ENCODE measurements around the gene SMCHD1. TPM values are rescaled to one million over a fixed set of nuclear protein-coding genes. Genes with fewer than 3 reads are reported as not detected.

Gene SMCHD1
- total RNA-seq, 1 experiment from 2014 or later, result 33.0 TPM

GRCh38 chr18:2627821-2628276 lies 27.7 kb upstream of the SMCHD1 start (continued):
- TF ChIP-seq, protein P1, sequence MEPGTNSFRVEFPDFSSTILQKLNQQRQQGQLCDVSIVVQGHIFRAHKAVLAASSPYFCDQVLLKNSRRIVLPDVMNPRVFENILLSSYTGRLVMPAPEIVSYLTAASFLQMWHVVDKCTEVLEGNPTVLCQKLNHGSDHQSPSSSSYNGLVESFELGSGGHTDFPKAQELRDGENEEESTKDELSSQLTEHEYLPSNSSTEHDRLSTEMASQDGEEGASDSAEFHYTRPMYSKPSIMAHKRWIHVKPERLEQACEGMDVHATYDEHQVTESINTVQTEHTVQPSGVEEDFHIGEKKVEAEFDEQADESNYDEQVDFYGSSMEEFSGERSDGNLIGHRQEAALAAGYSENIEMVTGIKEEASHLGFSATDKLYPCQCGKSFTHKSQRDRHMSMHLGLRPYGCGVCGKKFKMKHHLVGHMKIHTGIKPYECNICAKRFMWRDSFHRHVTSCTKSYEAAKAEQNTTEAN (CRISPR knock-in tag; IDR thresholded peaks at IDR 0.05), result no peak
- TF ChIP-seq ZNF281 (CRISPR knock-in tag; IDR thresholded peaks at IDR 0.05), result no peak
- no peak for TF ChIP-seq ELF4 (CRISPR knock-in tag; IDR thresholded peaks at IDR 0.05; ENCODE audit: low read depth)
- no peak for TF ChIP-seq PRRX2 (CRISPR knock-in tag; IDR thresholded peaks at IDR 0.05)
- TF ChIP-seq TCF7 (CRISPR knock-in tag; IDR thresholded peaks at IDR 0.05; ENCODE audit: low read depth), result no peak
- no peak for TF ChIP-seq MYBL2 (CRISPR knock-in tag; IDR thresholded peaks at IDR 0.05)

DNA sequence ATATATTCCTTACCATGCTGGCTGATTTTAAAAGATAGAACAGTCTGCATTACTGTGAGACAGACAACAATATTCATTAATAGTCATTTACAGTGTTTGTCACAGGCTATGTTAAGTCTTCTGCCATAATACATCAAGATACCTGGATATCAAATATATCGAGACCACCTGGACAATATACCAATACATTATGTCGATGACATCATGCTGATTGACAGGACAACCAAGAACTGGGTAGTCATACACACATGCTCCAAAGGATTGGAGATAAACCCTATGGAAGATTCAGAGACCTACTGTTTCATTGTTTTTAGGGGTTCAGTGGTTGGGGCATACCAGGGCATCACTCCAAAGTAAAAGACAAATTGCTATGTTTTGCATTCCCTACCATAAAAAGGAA lies 26.5 kb upstream of the SMCHD1 start:
- no peak for TF ChIP-seq NFE2L1 (CRISPR knock-in tag; IDR thresholded peaks at IDR 0.05)
- TF ChIP-seq GRHL2 (CRISPR knock-in tag; IDR thresholded peaks at IDR 0.05; ENCODE audit: insufficient replicate concordance, severe bottlenecking), result no peak
- no peak for TF ChIP-seq ELF4 (CRISPR knock-in tag; IDR thresholded peaks at IDR 0.05; ENCODE audit: low read depth)
- no peak for TF ChIP-seq NFYB (CRISPR knock-in tag; conservative IDR thresholded peaks at IDR 0.05; ENCODE audit: low read depth)
- H3K4me3 Mint-ChIP-seq, result no peak overlapping the region
- CTCF ChIA-PET, result no interaction called here
- POLR2A ChIA-PET, result no interaction called here
- H3K27ac Mint-ChIP-seq, result no peak overlapping the region
- no peaks in the 10 kb centered on the region for H3K4me1 Mint-ChIP-seq
- no peak for ATAC-seq
- 0 out of 2 replicates have a peak, but pooled peaks cover under 1% of the 10 kb centered on the region for H3K36me3 Mint-ChIP-seq
- H3K9me3 Mint-ChIP-seq, result peaks cover 31% of the 10 kb centered on the region
- no peaks in the 10 kb centered on the region for H3K27me3 Mint-ChIP-seq (ENCODE audit: low read depth)
- DNase-seq (ENCODE audit: low spot score), result no peak

- ChIA-PET POLR2A (interaction anchor here (0.7 kb wide), 1 partner anchor 347 kb away, joined by 3 read pairs; no protein-coding TSS in a partner anchor), CTCF (no interaction called here)
- ATAC-seq, result no peak
Observed at GRCh38 chr18:2635586-2635985, 19.9 kb upstream of the SMCHD1 start.

More at GRCh38 chr18:2635586-2635985, 19.9 kb upstream of the SMCHD1 start:
- Mint-ChIP-seq H3K4me1 (no peaks in the 10 kb centered on the region), H3K27me3 (ENCODE audit: low read depth) (no peaks in the 10 kb centered on the region; the same call in 1 of the 2 replicates), H3K9me3 (peaks cover 34% of the 10 kb centered on the region), H3K27ac (no peak overlapping the region), H3K4me3 (no peak overlapping the region), H3K36me3 (peaks cover 2% of the 10 kb centered on the region; the same call in 1 of the 2 replicates)
- TF ChIP-seq, protein P2, sequence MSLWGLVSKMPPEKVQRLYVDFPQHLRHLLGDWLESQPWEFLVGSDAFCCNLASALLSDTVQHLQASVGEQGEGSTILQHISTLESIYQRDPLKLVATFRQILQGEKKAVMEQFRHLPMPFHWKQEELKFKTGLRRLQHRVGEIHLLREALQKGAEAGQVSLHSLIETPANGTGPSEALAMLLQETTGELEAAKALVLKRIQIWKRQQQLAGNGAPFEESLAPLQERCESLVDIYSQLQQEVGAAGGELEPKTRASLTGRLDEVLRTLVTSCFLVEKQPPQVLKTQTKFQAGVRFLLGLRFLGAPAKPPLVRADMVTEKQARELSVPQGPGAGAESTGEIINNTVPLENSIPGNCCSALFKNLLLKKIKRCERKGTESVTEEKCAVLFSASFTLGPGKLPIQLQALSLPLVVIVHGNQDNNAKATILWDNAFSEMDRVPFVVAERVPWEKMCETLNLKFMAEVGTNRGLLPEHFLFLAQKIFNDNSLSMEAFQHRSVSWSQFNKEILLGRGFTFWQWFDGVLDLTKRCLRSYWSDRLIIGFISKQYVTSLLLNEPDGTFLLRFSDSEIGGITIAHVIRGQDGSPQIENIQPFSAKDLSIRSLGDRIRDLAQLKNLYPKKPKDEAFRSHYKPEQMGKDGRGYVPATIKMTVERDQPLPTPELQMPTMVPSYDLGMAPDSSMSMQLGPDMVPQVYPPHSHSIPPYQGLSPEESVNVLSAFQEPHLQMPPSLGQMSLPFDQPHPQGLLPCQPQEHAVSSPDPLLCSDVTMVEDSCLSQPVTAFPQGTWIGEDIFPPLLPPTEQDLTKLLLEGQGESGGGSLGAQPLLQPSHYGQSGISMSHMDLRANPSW (CRISPR knock-in tag; conservative IDR thresholded peaks at IDR 0.05; ENCODE audit: low read depth), result no peak
- TF ChIP-seq OVOL2 (CRISPR knock-in tag; IDR thresholded peaks at IDR 0.05; ENCODE audit: borderline replicate concordance) (no peak), ELF4 (CRISPR knock-in tag; IDR thresholded peaks at IDR 0.05; ENCODE audit: low read depth) (no peak), PRRX2 (CRISPR knock-in tag; IDR thresholded peaks at IDR 0.05) (no peak), ZNF512 (CRISPR knock-in tag; IDR thresholded peaks at IDR 0.05; ENCODE audit: borderline replicate concordance) (no peak), NR1H2 (CRISPR knock-in tag; IDR thresholded peaks at IDR 0.05) (no peak), GABPB1 (CRISPR knock-in tag; IDR thresholded peaks at IDR 0.05) (no peak), JUN (CRISPR knock-in tag; IDR thresholded peaks at IDR 0.05) (no peak), ETV6 (CRISPR knock-in tag; IDR thresholded peaks at IDR 0.05) (no peak), E2F4 (CRISPR knock-in tag; IDR thresholded peaks at IDR 0.05; ENCODE audit: borderline replicate concordance, low read depth) (no peak), ZNF263 (CRISPR knock-in tag; IDR thresholded peaks at IDR 0.05; ENCODE audit: low read depth) (no peak)
- TF ChIP-seq, protein P3, sequence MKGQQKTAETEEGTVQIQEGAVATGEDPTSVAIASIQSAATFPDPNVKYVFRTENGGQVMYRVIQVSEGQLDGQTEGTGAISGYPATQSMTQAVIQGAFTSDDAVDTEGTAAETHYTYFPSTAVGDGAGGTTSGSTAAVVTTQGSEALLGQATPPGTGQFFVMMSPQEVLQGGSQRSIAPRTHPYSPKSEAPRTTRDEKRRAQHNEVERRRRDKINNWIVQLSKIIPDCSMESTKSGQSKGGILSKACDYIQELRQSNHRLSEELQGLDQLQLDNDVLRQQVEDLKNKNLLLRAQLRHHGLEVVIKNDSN (CRISPR knock-in tag; IDR thresholded peaks at IDR 0.05), result no peak
- TF ChIP-seq, protein P4, sequence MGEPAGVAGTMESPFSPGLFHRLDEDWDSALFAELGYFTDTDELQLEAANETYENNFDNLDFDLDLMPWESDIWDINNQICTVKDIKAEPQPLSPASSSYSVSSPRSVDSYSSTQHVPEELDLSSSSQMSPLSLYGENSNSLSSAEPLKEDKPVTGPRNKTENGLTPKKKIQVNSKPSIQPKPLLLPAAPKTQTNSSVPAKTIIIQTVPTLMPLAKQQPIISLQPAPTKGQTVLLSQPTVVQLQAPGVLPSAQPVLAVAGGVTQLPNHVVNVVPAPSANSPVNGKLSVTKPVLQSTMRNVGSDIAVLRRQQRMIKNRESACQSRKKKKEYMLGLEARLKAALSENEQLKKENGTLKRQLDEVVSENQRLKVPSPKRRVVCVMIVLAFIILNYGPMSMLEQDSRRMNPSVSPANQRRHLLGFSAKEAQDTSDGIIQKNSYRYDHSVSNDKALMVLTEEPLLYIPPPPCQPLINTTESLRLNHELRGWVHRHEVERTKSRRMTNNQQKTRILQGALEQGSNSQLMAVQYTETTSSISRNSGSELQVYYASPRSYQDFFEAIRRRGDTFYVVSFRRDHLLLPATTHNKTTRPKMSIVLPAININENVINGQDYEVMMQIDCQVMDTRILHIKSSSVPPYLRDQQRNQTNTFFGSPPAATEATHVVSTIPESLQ (CRISPR knock-in tag; IDR thresholded peaks at IDR 0.05), result no peak
- DNase-seq (ENCODE audit: low spot score), result no peak
